PFSK-1 (cell line): ENCODE data around the gene OSBPL3.

Experiments
- POLR2AphosphoS5 ChIP-seq: IDR thresholded peaks from 2 replicates; pipeline ENCODE4 v1.6.1; 2012; ENCODE audit warnings: low read depth, mild to moderate bottlenecking, control low read depth, low read length, moderate library complexity
- TAF1 ChIP-seq: IDR thresholded peaks from 2 replicates; pipeline ENCODE4 v1.6.1; 2012; ENCODE audit warnings: low read length, control low read depth, borderline replicate concordance; ENCODE audit not compliant: insufficient read depth

GRCh38 chr7:24978843-24979469 lies 1.0 kb downstream of the OSBPL3 start:
- TF ChIP-seq TAF1 (no peak), POLR2AphosphoS5 (no peak)
